Kidney (tissue), 14 donors: ENCODE measurements around the gene SFT2D3. TPM values are rescaled to one million over a fixed set of nuclear protein-coding genes. Genes with fewer than 3 reads are reported as not detected.

Experiments
- DNase-seq, 5 donors: peaks; one replicate each; pipeline ENCODE4 v3.0.0-alpha.2; 2013 to 2020
- FAIRE-seq: peaks from 2 replicates; lab custom pipeline; 2012; peaks lifted over from hg19 to GRCh38; lab: Jason Lieb, UNC
- H3K27ac ChIP-seq, 2 donors: one replicate each; pipeline ENCODE4 v1.7.0; 2013; ENCODE audit warnings: low read depth in 2 of 2, low read length in 2 of 2, inconsistent platforms in 1 of 2
- H3K27me3 ChIP-seq: one replicate; pipeline ENCODE4 v1.7.1; 2013; ENCODE audit warnings: low read length, inconsistent platforms; ENCODE audit not compliant: control insufficient read depth, insufficient read depth
- H3K36me3 ChIP-seq, 3 donors: one replicate each; pipeline versions ENCODE4 v1.7.0 to v1.7.1; 2013; ENCODE audit warnings: low read length in 3 of 3, control low read depth in 1 of 3, inconsistent platforms in 1 of 3; ENCODE audit not compliant: insufficient read depth in 3 of 3, control insufficient read depth in 2 of 3
- H3K4me1 ChIP-seq, 3 donors: one replicate each; pipeline versions ENCODE4 v1.7.0 to v1.7.1; 2013; ENCODE audit warnings: low read length in 3 of 3, inconsistent platforms in 1 of 3, low read depth in 1 of 3; ENCODE audit not compliant: control insufficient read depth in 2 of 3, insufficient read depth in 2 of 3
- H3K4me3 ChIP-seq, 3 donors: one replicate each; pipeline versions ENCODE4 v1.7.0 to v1.8.1; 2013; ENCODE audit warnings: low read length in 3 of 3, control low read depth in 1 of 3, inconsistent platforms in 1 of 3
- H3K9ac ChIP-seq, 3 donors: one replicate each; pipeline versions ENCODE4 v1.7.0 to v1.7.1; 2013; ENCODE audit warnings: low read length in 3 of 3, control low read depth in 1 of 3, inconsistent platforms in 1 of 3
- H3K9me3 ChIP-seq, 3 donors: one replicate each; pipeline versions ENCODE4 v1.7.0 to v1.7.1; 2013; ENCODE audit warnings: low read length in 3 of 3, control low read depth in 1 of 3, inconsistent platforms in 1 of 3; ENCODE audit not compliant: control insufficient read depth in 2 of 3, insufficient read depth in 1 of 3
- CTCF ChIP-seq: IDR thresholded peaks from 3 replicates; pipeline ENCODE4 v1.5.1; 2012; ENCODE audit warnings: mild to moderate bottlenecking, moderate library complexity, borderline replicate concordance; ENCODE audit not compliant: insufficient read depth; ENCODE audit errors: extremely low read depth
- intact Hi-C: fragments of 100-400 bp; cut with DNase I; formaldehyde crosslinking; loops from one replicate; pipeline ENCODE4 v1.11.1; 2022
- polyA plus RNA-seq: library from polyadenylated mRNA; stranded (reverse); fragments of 350-450 nt; fragmentation: Illumina TruSeq; extraction: RNeasy Lipid Tissue Mini Kit (QIAGEN cat#74804); gene quantifications from one replicate; pipeline ENCODE4 v1.2.3, GENCODE V29; 2014; ENCODE audit warnings: low read depth, low replicate concordance; ENCODE audit not compliant: insufficient read depth
- total RNA-seq: library from RNA; stranded (reverse); fragmentation: NEBNext Ultra II Directional; extraction: Animal tissue kit (Norgen Biotek cat#: 25700); gene quantifications from one replicate; pipeline ENCODE4 v1.2.1, GENCODE V29; 2021
- donor health status: control.
- donor health status: control.
- donor health status: control.
- donor health status: control.
- donor health status: control.
- donor health status: DM: yes; HTN: yes; CAD: no.
- donor health status: Normal renal cell carcinoma (clear cell type).

Gene SFT2D3
- total and polyA plus RNA-seq, 2 donors from 2014 or later = 5.1 to 9.3 TPM

GRCh38 chr2:127669056-127669455 is 32.2 kb upstream of the SFT2D3 start:
- Histone ChIP-seq H3K36me3 (no peaks in the 10 kb centered on the region), H3K9me3 (no peaks in the 10 kb centered on the region), H3K4me3 (no peak overlapping the region), H3K27ac (no peak overlapping the region), H3K4me1 (peaks cover 0 to 6% (median 0%) of the 10 kb centered on the region in 3 donors), H3K9ac (no peak overlapping the region), H3K27me3 (no peaks in the 10 kb centered on the region)
- intact Hi-C loops = no loop called here
- DNase-seq (no peak), FAIRE-seq (no peak)
- TF ChIP-seq CTCF = no peak

GRCh38 chr2:127670055-127670956 is 31.0 kb upstream of the SFT2D3 start:
- no peak overlapping the region for H3K9ac ChIP-seq
- H3K9me3 ChIP-seq = no peaks in the 10 kb centered on the region
- no peak for DNase-seq
- no peak overlapping the region for H3K27ac ChIP-seq
- no peaks in the 10 kb centered on the region for H3K36me3 ChIP-seq
- peaks cover 0 to 8% (median 0%) of the 10 kb centered on the region in 3 donors for H3K4me1 ChIP-seq
- H3K27me3 ChIP-seq = no peaks in the 10 kb centered on the region
- intact Hi-C loops = no loop called here
- no peak for FAIRE-seq
- H3K4me3 ChIP-seq = no peak overlapping the region
- TF ChIP-seq CTCF = no peak

GRCh38 chr2:127670957-127671290 is 30.4 kb upstream of the SFT2D3 start:
- no peaks in the 10 kb centered on the region for H3K9me3 ChIP-seq
- no peak overlapping the region for H3K27ac ChIP-seq
- no peaks in the 10 kb centered on the region for H3K36me3 ChIP-seq
- no peak overlapping the region for H3K9ac ChIP-seq
- H3K27me3 ChIP-seq = no peaks in the 10 kb centered on the region
- FAIRE-seq = no peak
- intact Hi-C loops = no loop called here
- H3K4me1 ChIP-seq = peaks cover 0 to 9% (median 0%) of the 10 kb centered on the region in 3 donors
- DNase-seq = no peak
- no peak for TF ChIP-seq CTCF
- H3K4me3 ChIP-seq = no peak overlapping the region
